Keratinocyte (primary cell): ENCODE measurements around the gene ADARB2. TPM values are rescaled to one million over a fixed set of nuclear protein-coding genes. Genes with fewer than 3 reads are reported as not detected.

Source experiments
- DNase-seq: peaks from one replicate; pipeline ENCODE4 v3.0.0-alpha.2; 2011; ENCODE audit warnings: low read depth, missing footprints, low spot score
- FAIRE-seq: peaks from 2 replicates; lab custom pipeline; 2011; peaks lifted over from hg19 to GRCh38; lab: Jason Lieb, UNC
- H2AFZ ChIP-seq: 2 replicates; pipeline ENCODE4 v1.6.0; 2012; ENCODE audit warnings: low read length, control low read depth, inconsistent platforms; ENCODE audit not compliant: control insufficient read depth
- H3K27ac ChIP-seq: 2 replicates; pipeline ENCODE4 v1.5.1; 2011; ENCODE audit warnings: low read length; ENCODE audit not compliant: control insufficient read depth, insufficient read depth
- H3K27me3 ChIP-seq: 3 replicates; pipeline ENCODE4 v1.6.0; 2011; ENCODE audit warnings: low read length; ENCODE audit not compliant: control insufficient read depth, insufficient read depth; ENCODE audit errors: extremely low read depth
- H3K36me3 ChIP-seq, 2 experiments: 2 replicates in 1 of 2; 3 replicates in 1 of 2; pipeline ENCODE4 v1.5.1; 2011; ENCODE audit warnings: low read length in 2 of 2, mild to moderate bottlenecking in 1 of 2; ENCODE audit not compliant: control insufficient read depth in 2 of 2, insufficient read depth in 2 of 2; ENCODE audit errors: extremely low read depth in 1 of 2
- H3K4me1 ChIP-seq: 3 replicates; pipeline ENCODE4 v1.5.1; 2011; ENCODE audit warnings: low read length; ENCODE audit not compliant: control insufficient read depth, insufficient read depth; ENCODE audit errors: extremely low read depth
- H3K4me2 ChIP-seq: 3 replicates; pipeline ENCODE4 v1.6.0; 2011; ENCODE audit warnings: low read depth, low read length; ENCODE audit not compliant: control insufficient read depth, insufficient read depth; ENCODE audit errors: extremely low read depth
- H3K4me3 ChIP-seq, 3 experiments: fragments of 200-600 bp in 1 of 3; sonication (generic) in 1 of 3; 2 replicates in 2 of 3; 3 replicates in 1 of 3; pipeline ENCODE4 v1.5.1; 2011 to 2016; ENCODE audit warnings: low read length in 3 of 3, mild to moderate bottlenecking in 3 of 3, control low read depth in 2 of 3, inconsistent platforms in 1 of 3, low read depth in 1 of 3, mixed read lengths in 1 of 3, mixed run types in 1 of 3, moderate library complexity in 1 of 3; ENCODE audit not compliant: control insufficient read depth in 2 of 3, insufficient read depth in 2 of 3; ENCODE audit errors: extremely low read depth in 1 of 3
- H3K79me2 ChIP-seq: 2 replicates; pipeline ENCODE4 v1.6.0; 2012; ENCODE audit warnings: low read length; ENCODE audit not compliant: control insufficient read depth, insufficient read depth
- H3K9ac ChIP-seq: 3 replicates; pipeline ENCODE4 v1.6.0; 2011; ENCODE audit warnings: low read length; ENCODE audit not compliant: control insufficient read depth, insufficient read depth; ENCODE audit errors: extremely low read depth
- H3K9me1 ChIP-seq: 3 replicates; pipeline ENCODE4 v1.6.0; 2011; ENCODE audit warnings: low read length; ENCODE audit not compliant: control insufficient read depth, insufficient read depth; ENCODE audit errors: extremely low read depth
- H3K9me3 ChIP-seq: 2 replicates; pipeline ENCODE4 v1.5.1; 2012; ENCODE audit warnings: low read depth, low read length; ENCODE audit not compliant: control insufficient read depth
- H4K20me1 ChIP-seq: 3 replicates; pipeline ENCODE4 v1.6.0; 2011; ENCODE audit warnings: low read length; ENCODE audit not compliant: control insufficient read depth, insufficient read depth; ENCODE audit errors: extremely low read depth
- EZH2 ChIP-seq: IDR thresholded peaks from one replicate; pipeline ENCODE4 v1.6.1; 2012; ENCODE audit warnings: inconsistent platforms, mild to moderate bottlenecking, low read length, moderate library complexity
- dilution Hi-C: fragments of 300-500 bp; cut with MboI; formaldehyde crosslinking; loops from one replicate; pipeline ENCODE4 v1.7.0; 2020; ENCODE audit warnings: low sequenced_read_pairs; ENCODE audit not compliant: extremely low pct_ligation_motif_present
- polyA plus RNA-seq, 5 experiments: library from polyadenylated mRNA; depleted of rRNA in 3 of 5; stranded (reverse) in 3 of 5; stranded (forward) in 1 of 5; unstranded in 1 of 5; fragments of >200 nt; gene quantifications; 1 replicate in 1 of 5; 2 replicates in 3 of 5; 3 replicates in 1 of 5; pipeline versions ENCODE4 v1.2.1 to v1.2.3, GENCODE V29; 2011 to 2012; ENCODE audit warnings: missing spikeins in 2 of 5, low read depth in 1 of 5, low replicate concordance in 1 of 5
- TF ChIP-seq, protein P1 (sequence below), 3 experiments: IDR thresholded peaks in 1 of 3; conservative IDR thresholded peaks in 1 of 3; optimal IDR thresholded peaks in 1 of 3; 2 replicates in 2 of 3; 3 replicates in 1 of 3; pipeline versions ENCODE3 to v1.5.1; 2011; ENCODE audit warnings: low read length in 3 of 3, mild to moderate bottlenecking in 3 of 3, moderate library complexity in 2 of 3, control low read depth in 1 of 3, inconsistent platforms in 1 of 3; ENCODE audit not compliant: insufficient read depth in 2 of 3; ENCODE audit errors: extremely low read depth in 1 of 3

ADARB2 gene
- polyA plus RNA-seq, 1 donor (not counting 4 experiments of a cell fraction or from before 2014, with no cell fraction given), result not detected

DNA sequence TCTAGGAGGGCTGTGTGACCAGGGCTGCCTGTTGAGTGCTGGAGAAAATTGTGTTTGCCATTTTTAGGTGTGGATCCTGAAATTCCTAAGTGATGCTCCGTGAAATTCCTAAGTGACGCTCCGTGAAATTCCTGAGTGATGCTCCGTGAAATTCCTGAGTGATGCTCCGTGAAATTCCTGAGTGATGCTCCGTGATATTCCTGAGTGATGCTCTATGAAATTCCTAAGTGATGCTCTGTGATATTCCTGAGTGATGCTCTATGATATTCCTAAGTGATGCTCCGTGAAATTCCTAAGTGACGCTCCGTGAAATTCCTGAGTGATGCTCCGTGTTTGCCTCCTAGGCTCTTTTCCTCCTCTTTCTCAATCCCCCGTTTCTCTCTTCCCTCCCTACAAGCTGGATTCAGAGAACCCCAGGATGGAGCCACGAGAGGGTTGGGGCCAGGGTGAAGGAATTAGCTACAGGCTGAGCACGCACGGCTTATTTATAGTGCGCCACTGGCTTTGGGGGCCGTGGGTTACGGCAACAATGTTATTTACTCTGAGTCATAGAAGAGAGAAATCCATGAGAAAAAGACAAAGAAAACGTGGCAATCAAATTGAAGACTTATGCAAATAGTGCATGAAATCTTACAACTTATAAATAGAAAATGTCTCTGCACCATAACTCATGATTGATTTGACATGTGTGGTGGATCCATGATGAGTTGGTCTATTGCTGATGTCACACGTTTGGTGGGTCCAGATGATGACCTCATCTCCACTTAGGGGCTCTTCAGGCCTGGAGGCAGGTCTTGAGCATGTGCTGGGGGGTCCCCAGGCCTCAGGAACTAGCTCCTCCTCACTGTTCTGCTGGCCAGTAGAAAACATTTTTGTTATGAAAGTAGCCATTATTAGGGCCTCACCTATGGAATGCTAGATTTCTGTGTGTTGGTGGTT lies 456.6 kb downstream of the ADARB2 start:
- dilution Hi-C loops, result no loop called here
- Histone ChIP-seq H3K9me3 (no peaks in the 10 kb centered on the region), H3K27me3 (no peaks in the 10 kb centered on the region), H3K9ac (no peak overlapping the region), H4K20me1 (no peaks in the 10 kb centered on the region), H3K4me3 (no peak overlapping the region), H3K4me1 (peaks cover 3% of the 10 kb centered on the region), H3K27ac (no peak overlapping the region), H3K79me2 (no peaks in the 10 kb centered on the region), H3K9me1 (no peaks in the 10 kb centered on the region), H3K36me3 (no peaks in the 10 kb centered on the region), H3K4me2 (no peak overlapping the region), H2AFZ (no peak overlapping the region)
- DNase-seq (no peak), FAIRE-seq (no peak)
- TF ChIP-seq, protein P1, sequence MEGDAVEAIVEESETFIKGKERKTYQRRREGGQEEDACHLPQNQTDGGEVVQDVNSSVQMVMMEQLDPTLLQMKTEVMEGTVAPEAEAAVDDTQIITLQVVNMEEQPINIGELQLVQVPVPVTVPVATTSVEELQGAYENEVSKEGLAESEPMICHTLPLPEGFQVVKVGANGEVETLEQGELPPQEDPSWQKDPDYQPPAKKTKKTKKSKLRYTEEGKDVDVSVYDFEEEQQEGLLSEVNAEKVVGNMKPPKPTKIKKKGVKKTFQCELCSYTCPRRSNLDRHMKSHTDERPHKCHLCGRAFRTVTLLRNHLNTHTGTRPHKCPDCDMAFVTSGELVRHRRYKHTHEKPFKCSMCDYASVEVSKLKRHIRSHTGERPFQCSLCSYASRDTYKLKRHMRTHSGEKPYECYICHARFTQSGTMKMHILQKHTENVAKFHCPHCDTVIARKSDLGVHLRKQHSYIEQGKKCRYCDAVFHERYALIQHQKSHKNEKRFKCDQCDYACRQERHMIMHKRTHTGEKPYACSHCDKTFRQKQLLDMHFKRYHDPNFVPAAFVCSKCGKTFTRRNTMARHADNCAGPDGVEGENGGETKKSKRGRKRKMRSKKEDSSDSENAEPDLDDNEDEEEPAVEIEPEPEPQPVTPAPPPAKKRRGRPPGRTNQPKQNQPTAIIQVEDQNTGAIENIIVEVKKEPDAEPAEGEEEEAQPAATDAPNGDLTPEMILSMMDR (optimal IDR thresholded peaks at IDR 0.05 in 1 of 3, IDR thresholded peaks at IDR 0.05 in 1 of 3, conservative IDR thresholded peaks at IDR 0.05 in 1 of 3; ENCODE audit: extremely low read depth in 1 of 3, insufficient read depth in 2 of 3, low read length in 3 of 3), result no peak
- TF ChIP-seq EZH2, result no peak

DNA sequence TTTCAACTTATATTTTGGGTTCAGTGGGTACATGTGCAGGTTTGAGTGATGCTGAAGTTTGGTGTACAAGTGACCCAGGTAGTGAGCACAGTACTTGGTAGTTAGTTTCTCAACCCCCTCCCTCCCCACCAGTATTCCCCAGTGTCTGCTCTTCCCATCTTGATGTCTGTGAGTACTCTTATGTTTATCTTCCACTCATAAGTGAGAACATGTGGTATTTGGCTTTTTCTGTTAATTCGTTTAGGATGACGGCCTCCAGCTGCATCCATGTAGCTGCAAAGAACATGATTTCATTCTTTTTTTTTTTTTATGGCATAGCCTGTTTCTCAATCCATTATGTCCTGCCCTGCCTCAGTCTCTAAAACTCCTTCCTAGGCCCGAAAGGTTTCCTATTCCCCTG lies 459.0 kb downstream of the ADARB2 start:
- H3K79me2 ChIP-seq, result no peaks in the 10 kb centered on the region
- no peak for FAIRE-seq

More for the DNA sequence above, 459.0 kb downstream of the ADARB2 start:
- no peaks in the 10 kb centered on the region for H4K20me1 ChIP-seq
- H3K27ac ChIP-seq, result no peak overlapping the region
- no peak overlapping the region for H3K4me3 ChIP-seq
- no peaks in the 10 kb centered on the region for H3K9me1 ChIP-seq
- no peak for TF ChIP-seq EZH2
- TF ChIP-seq, protein P1 (optimal IDR thresholded peaks at IDR 0.05 in 1 of 3, IDR thresholded peaks at IDR 0.05 in 1 of 3, conservative IDR thresholded peaks at IDR 0.05 in 1 of 3; ENCODE audit: extremely low read depth in 1 of 3, insufficient read depth in 2 of 3, low read length in 3 of 3), result no peak
- no peak overlapping the region for H2AFZ ChIP-seq
- H3K9ac ChIP-seq, result no peak overlapping the region
- H3K4me1 ChIP-seq, result no peaks in the 10 kb centered on the region
- no peaks in the 10 kb centered on the region for H3K9me3 ChIP-seq
- no peaks in the 10 kb centered on the region for H3K27me3 ChIP-seq
- DNase-seq, result no peak
- dilution Hi-C loops, result no loop called here
- no peak overlapping the region for H3K4me2 ChIP-seq
- H3K36me3 ChIP-seq, result no peaks in the 10 kb centered on the region
